Measurements from ENCODE around the gene FOXP1.

GRCh38 chr3:71232175-71232679, 351.3 kb downstream of the FOXP1 start:
- no peak for TF ChIP-seq RAD21 (conservative IDR thresholded peaks at IDR 0.05)
- TF ChIP-seq EP300 (conservative IDR thresholded peaks at IDR 0.05; ENCODE audit: poor library complexity, severe bottlenecking), result no peak
- no peak for TF ChIP-seq CTCF (IDR thresholded peaks at IDR 0.05; ENCODE audit: poor library complexity, severe bottlenecking)
- no peak for TF ChIP-seq SMC3 (conservative IDR thresholded peaks at IDR 0.05; ENCODE audit: poor library complexity)
- TF ChIP-seq MXI1 (conservative IDR thresholded peaks at IDR 0.05; ENCODE audit: poor library complexity, severe bottlenecking), result no peak
- TF ChIP-seq EZH2 (IDR thresholded peaks at IDR 0.05; ENCODE audit: borderline replicate concordance, insufficient read depth, low read length, poor library complexity, severe bottlenecking), result no peak
- no peak for TF ChIP-seq POLR2AphosphoS5 (IDR thresholded peaks at IDR 0.05)
- no peak for TF ChIP-seq REST (IDR thresholded peaks at IDR 0.05; ENCODE audit: borderline replicate concordance)
- no peak for TF ChIP-seq TAF1 (IDR thresholded peaks at IDR 0.05; ENCODE audit: low read depth)
